NCI-H510A treated with DMSO at 0.1 percent for 48 hours (cell line): ENCODE data around the gene NLRC5.
"Not testable (repeated sequence)": the region's sequence is repeated elsewhere in the genome, so short reads cannot be mapped to it uniquely, and the experiment has no call there.

ENCODE experiments used
- DNase-seq: peaks from one replicate; lab custom pipeline; 2025; lab: John Stamatoyannopoulos, UW

The NLRC5 gene

GRCh38 chr16:57001026-57001679 is 11.8 kb downstream of the NLRC5 start:
- no peak for DNase-seq

- DNase-seq = no peak
These were observed 14.4 kb downstream of the NLRC5 start for GRCh38 chr16:57003439-57004386.

DNA sequence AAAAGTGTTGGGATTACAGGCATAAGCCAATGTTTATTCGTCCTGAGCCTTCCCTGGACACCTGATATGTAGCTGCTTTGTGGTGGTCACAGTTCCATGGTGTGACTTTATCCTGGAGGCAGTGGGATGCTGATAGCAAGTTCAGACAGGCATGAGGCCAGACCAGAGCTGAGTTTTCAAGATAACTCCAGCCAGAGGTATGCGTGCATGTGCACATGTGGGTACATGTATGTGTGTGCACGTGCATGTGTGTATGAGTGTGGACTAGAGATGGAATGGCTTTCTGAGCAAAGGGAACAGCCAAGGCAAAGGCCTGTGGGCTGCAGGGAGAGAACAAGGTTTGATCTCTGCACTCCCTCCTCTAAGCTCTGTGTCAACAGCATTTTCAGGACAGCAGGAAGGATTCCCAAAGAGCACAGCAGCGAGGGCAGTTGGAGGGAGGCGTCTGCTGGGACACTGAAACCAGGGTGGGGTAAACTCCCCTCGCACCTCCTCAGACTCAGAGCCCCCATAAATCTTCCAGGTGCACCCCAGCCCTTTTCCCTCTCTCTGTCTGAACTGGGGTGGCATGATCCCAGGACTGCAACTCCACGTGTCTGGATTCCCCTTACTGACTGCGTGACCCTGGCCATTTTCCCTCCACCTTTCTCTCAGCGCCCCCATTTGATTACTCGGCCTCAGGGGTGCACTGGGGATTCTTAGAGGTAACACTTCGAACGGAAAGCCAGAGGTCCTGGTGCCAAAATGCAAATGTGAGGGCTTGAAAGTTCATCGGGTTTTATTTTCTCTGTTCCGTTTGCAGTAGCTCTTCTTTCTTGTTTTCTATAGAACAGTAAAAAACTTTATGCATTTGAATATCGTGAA is 15.3 kb downstream of the NLRC5 start:
- no peak for DNase-seq

- not testable (repeated sequence) for DNase-seq
These were observed 16.2 kb downstream of the NLRC5 start for GRCh38 chr16:57005597-57005996.

DNA sequence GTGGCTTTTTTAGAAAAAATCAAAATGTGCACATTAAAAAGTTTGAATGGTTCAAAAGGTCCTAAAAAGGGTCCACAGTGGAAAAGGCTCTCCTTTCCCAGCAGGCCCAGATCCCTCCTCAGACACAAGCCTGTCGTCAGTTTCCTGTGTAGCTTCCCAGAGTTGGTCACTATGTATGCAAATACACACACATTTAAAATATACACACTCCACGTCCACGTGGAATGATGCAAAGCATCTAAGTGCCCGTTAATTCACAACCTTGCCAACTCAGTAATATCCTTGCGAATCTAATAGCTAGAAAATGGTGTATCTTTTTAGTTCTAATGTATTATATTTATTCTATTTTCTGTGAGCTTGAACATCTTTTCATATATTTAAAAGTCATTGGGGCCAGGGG is 17.7 kb downstream of the NLRC5 start:
- no peak for DNase-seq

DNA sequence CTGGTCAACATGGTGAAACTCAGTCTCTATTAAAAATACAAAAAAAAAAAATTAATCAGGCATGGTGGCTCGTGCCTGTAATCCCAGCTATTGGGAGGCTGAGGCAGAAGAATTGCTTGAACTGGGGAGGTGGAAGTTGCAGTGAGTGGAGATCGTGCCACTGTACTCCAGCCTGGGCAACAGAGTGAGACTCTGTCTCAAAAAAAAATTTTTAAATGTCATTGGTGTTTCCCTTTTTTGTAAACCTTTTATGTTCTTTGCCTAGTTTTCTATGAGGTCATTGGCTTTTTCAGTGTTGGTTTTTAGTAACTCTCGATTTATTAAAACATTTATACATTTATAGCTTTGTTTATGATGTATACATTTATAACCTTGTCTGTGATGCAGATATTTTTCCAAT is 18.2 kb downstream of the NLRC5 start:
- no peak for DNase-seq

GRCh38 chr16:57008440-57008839 is 19.1 kb downstream of the NLRC5 start:
- no peak for DNase-seq

GRCh38 chr16:57009643-57010170 is 20.4 kb downstream of the NLRC5 start:
- DNase-seq = no peak

GRCh38 chr16:57012353-57012752 is 23.0 kb downstream of the NLRC5 start:
- DNase-seq = no peak

- no peak for DNase-seq
These were observed 23.9 kb downstream of the NLRC5 start for GRCh38 chr16:57013229-57013628.

DNA sequence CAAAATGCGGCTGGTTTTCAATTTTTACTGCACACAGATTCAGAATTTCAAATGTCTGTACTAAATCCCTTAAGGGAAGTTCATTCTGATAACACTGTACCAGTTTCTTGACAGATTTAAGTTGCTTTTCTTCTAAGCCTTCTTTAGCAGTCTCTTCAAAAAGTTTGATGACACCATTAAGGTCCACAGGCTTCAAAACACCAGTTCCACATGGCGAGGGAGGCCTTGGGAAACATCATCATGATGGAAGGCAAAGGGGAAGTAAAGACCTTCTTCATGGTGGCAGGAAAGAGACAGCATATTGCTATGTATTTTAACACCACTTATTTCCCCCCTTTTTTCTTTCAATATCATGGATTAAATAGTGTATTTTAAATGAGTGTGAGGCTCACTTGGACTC is 24.5 kb downstream of the NLRC5 start:
- DNase-seq = no peak

- no peak for DNase-seq
These were observed 26.9 kb downstream of the NLRC5 start for GRCh38 chr16:57016301-57016700.

DNA sequence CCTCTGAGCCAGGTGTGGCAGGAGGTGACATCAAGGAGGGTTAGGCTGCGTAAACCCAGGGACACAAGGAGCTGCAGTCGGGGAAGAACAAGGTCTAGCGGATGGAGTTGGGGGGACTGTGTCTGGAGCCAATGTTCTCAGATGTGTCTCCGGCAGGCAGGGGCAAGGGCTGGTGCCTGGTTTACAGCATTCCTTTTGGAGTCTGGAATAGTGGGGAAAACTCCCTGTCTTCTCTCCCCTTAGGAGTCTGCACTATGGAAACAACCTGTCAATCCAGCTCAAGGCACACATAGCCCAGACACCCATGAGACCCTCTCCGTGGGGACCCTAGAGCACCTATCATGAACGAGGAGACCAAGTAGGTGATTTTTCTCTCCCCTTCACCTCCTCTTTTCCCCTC is 27.5 kb downstream of the NLRC5 start:
- DNase-seq = no peak

GRCh38 chr16:57017251-57017650 is 27.9 kb downstream of the NLRC5 start:
- no peak for DNase-seq

GRCh38 chr16:57019746-57020145 is 30.4 kb downstream of the NLRC5 start:
- DNase-seq = no peak

- no peak for DNase-seq
These were observed 31.3 kb downstream of the NLRC5 start for GRCh38 chr16:57020651-57021050.

DNA sequence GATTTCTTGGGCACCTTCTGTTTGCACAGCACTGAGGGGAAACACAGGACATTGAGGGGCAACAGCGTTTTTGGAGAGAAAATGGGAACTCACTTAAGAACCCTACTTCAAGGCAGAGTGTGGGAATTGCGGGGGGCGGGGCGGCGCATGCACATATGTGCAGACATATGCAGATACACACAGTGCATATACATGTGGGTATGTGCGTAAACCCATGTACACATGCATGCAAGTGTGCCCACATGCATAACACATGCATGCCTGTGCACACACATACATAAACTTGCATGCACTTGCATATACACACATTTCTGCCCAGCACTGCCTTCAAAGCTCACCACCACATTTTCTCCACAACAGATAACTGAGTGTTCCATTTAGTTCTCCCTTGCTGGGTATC is 32.4 kb downstream of the NLRC5 start:
- DNase-seq = no peak

DNA sequence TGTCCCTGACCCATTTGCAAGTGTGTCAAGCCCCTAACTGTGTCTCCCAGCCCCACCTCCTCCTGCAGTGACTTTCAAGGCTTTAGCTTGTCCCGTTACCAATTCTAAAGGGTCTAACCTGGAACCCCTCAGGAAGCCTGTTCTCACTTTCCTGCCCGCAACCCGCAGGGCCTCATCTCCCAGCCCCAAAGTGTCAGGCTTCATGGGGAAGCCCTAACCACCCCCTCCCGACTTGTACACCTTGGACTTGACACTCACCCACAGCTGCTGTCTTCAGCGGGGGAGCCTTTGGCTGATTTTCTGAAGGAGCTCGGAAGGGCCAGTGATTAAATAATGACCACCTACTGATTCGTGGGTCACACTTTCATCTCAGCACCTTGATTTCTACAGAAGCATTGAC is 33.1 kb downstream of the NLRC5 start:
- DNase-seq = no peak

DNA sequence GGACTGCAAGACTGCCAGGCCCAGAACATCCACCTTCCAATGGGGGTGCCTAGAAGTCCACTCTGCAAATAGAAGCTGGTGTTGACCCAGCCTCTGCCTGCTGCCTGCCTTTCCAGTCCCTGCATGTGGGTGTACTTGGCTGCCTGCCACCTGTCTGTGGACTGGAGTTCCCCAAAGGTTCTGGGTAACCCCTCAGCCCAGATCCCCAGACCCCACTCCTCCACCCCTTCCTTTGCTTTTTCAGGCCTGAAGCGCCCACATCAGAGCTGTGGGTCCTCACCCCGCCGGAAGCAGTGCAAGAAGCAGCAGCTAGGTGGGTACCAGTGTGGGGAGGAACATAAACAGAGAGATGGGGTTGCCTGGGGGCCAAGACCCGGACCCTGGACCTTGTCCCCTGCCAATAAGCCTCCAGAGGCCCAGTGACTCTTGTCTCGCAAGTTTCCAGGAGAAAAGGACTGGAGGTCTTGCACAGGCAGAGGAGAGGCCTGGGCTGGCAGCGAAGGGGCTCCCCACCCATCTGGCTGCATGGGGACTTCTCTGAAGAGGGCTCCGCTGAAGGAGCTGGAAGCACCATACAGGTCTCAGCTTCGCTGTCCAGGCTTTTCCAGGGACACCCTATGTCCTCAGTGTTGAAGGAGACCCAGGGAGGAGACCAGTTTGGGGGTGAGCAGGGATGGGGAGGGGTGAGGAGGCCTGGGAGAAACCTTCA is 34.3 kb downstream of the NLRC5 start:
- DNase-seq = no peak

DNA sequence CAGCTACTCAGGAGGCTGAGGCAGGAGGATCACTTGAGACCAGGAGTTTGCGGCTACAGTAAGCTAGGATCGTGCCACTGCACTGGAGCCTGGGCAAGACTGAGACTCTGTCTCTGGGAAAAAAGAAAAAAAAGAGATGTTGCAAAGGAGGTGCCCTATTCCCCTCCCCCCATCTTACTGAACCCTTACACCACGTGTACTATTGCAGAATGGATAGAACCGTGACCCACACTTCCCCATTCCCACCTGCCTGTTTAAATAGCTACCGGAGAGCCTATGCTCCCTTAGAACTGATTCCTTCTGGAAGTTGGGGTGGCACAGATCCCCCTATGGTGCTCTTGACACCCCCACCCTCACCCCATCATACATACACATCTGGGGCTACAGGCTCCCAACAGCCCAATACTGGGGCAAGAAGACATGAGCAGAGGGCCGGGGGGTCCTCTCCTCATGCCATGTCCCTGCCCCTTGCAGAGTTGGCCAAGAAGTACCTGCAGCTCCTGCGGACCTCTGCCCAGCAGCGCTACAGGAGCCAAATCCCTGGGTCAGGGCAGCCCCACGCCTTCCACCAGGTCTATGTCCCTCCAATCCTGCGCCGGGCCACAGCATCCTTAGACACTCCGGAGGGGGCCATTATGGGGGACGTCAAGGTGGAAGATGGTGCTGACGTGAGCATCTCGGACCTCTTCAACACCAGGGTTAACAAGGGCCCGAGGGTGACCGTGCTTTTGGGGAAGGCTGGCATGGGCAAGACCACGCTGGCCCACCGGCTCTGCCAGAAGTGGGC is 35.7 kb downstream of the NLRC5 start:
- no peak for DNase-seq
